Osteocyte (in vitro differentiated cells): ENCODE data around the gene SHCBP1. TPM values are rescaled to one million over a fixed set of nuclear protein-coding genes. Genes with fewer than 3 reads are reported as not detected.

ENCODE experiments used
- DNase-seq: peaks from one replicate; pipeline ENCODE4 v3.0.0; 2021; ENCODE audit warnings: mixed read lengths; ENCODE audit not compliant: unreplicated experiment; ENCODE audit errors: extremely low spot score
- H3K27ac Mint-ChIP-seq: one replicate; pipeline ENCODE4 v1.8.0; 2021; ENCODE audit warnings: mild to moderate bottlenecking, mixed read lengths; ENCODE audit not compliant: unreplicated experiment
- H3K27me3 Mint-ChIP-seq: one replicate; pipeline ENCODE4 v1.8.0; 2021; ENCODE audit warnings: mixed read lengths; ENCODE audit not compliant: unreplicated experiment
- H3K36me3 Mint-ChIP-seq: one replicate; pipeline ENCODE4 v1.8.0; 2021; ENCODE audit warnings: mixed read lengths; ENCODE audit not compliant: unreplicated experiment
- H3K4me1 Mint-ChIP-seq: one replicate; pipeline ENCODE4 v1.8.0; 2021; ENCODE audit warnings: mixed read lengths; ENCODE audit not compliant: unreplicated experiment
- H3K4me3 Mint-ChIP-seq: one replicate; pipeline ENCODE4 v1.8.0; 2021; ENCODE audit warnings: mild to moderate bottlenecking, moderate library complexity, mixed read lengths; ENCODE audit not compliant: unreplicated experiment
- H3K9me3 Mint-ChIP-seq: one replicate; pipeline ENCODE4 v1.8.0; 2021; ENCODE audit warnings: mixed read lengths; ENCODE audit not compliant: unreplicated experiment
- total RNA-seq: library from RNA; stranded (reverse); gene quantifications from 2 replicates; pipeline ENCODE4 v1.2.1, GENCODE V29; 2021
- TF ChIP-seq, protein P1 (sequence below): fragments of 200-600 bp; sonication (generic); IDR thresholded peaks from 2 replicates; pipeline ENCODE4 v1.5.0; 2021; ENCODE audit warnings: antibody characterized with exemption, mild to moderate bottlenecking, moderate library complexity

Gene SHCBP1
- total RNA-seq, 1 donor from 2014 or later: 5.8 TPM

- no peak for DNase-seq
- Mint-ChIP-seq H3K4me3 (no peak overlapping the region), H3K27ac (no peak overlapping the region), H3K4me1 (peaks cover 15% of the 10 kb centered on the region), H3K9me3 (no peaks in the 10 kb centered on the region), H3K27me3 (no peaks in the 10 kb centered on the region), H3K36me3 (no peaks in the 10 kb centered on the region)
- TF ChIP-seq, protein P1, sequence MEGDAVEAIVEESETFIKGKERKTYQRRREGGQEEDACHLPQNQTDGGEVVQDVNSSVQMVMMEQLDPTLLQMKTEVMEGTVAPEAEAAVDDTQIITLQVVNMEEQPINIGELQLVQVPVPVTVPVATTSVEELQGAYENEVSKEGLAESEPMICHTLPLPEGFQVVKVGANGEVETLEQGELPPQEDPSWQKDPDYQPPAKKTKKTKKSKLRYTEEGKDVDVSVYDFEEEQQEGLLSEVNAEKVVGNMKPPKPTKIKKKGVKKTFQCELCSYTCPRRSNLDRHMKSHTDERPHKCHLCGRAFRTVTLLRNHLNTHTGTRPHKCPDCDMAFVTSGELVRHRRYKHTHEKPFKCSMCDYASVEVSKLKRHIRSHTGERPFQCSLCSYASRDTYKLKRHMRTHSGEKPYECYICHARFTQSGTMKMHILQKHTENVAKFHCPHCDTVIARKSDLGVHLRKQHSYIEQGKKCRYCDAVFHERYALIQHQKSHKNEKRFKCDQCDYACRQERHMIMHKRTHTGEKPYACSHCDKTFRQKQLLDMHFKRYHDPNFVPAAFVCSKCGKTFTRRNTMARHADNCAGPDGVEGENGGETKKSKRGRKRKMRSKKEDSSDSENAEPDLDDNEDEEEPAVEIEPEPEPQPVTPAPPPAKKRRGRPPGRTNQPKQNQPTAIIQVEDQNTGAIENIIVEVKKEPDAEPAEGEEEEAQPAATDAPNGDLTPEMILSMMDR: no peak
These were observed 926 bp upstream of the SHCBP1 start for GRCh38 chr16:46621934-46622676.

GRCh38 chr16:46620266-46621005 lies 743 bp downstream of the SHCBP1 start:
- Mint-ChIP-seq H3K4me3 (peak overlapping the region; percentile 84), H3K27ac (peak overlapping the region; percentile 60), H3K36me3 (no peaks in the 10 kb centered on the region), H3K9me3 (no peaks in the 10 kb centered on the region), H3K4me1 (peaks cover 15% of the 10 kb centered on the region), H3K27me3 (no peaks in the 10 kb centered on the region)
- TF ChIP-seq, protein P1: no peak
- DNase-seq: no peak

DNA sequence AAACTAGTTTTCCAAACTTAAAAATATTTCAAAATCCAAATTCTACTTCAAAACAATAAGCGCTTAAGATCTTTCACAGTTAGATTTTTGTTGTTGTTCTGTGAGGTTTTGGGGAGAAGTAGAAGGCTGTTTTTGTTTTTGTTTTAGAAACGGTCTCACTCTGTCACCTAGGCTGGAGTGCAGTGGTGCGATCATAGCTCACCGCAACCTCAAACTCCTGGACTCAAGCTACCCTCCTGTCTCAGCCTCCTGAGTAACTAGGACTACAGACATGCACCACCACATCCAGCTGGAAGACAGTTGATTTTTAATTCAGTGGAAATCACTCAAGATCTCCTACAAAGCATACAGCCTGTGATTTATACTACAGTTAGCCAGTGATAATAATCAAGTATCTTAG lies 2.7 kb downstream of the SHCBP1 start:
- Mint-ChIP-seq H3K27ac (no peak overlapping the region), H3K27me3 (no peaks in the 10 kb centered on the region), H3K4me3 (no peak overlapping the region), H3K36me3 (no peaks in the 10 kb centered on the region), H3K4me1 (peaks cover 15% of the 10 kb centered on the region), H3K9me3 (no peaks in the 10 kb centered on the region)
- no peak for DNase-seq
- TF ChIP-seq, protein P1: no peak

DNA sequence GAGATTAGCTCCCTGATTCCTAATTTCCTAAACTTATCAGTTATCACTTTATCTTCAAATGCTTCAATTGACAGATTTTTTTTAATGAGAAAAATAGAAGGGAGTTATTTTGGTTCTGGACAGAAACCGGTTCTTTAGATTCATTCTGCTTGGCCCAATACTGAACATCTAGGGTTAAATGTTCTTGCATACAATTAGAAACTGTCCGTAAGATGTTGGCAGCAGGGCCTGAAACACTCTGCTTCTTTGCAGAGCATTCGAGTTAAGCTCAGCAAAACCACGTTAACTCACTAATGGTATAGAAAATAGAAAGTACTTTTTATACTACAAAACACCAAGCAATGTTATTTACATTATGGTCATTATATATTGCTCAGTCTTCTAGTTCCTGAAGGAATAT lies 7.2 kb downstream of the SHCBP1 start:
- Mint-ChIP-seq H3K36me3 (no peaks in the 10 kb centered on the region), H3K27ac (no peak overlapping the region), H3K4me3 (no peak overlapping the region), H3K27me3 (no peaks in the 10 kb centered on the region), H3K4me1 (no peaks in the 10 kb centered on the region), H3K9me3 (no peaks in the 10 kb centered on the region)
- no peak for DNase-seq
- TF ChIP-seq, protein P1: no peak

- Mint-ChIP-seq H3K36me3 (no peaks in the 10 kb centered on the region), H3K4me1 (no peaks in the 10 kb centered on the region), H3K4me3 (no peak overlapping the region), H3K9me3 (no peaks in the 10 kb centered on the region), H3K27me3 (no peaks in the 10 kb centered on the region), H3K27ac (no peak overlapping the region)
- no peak for DNase-seq
- TF ChIP-seq, protein P1: no peak
These were observed 7.8 kb downstream of the SHCBP1 start for GRCh38 chr16:46613352-46613751.
